Measurements from ENCODE around the gene CHAMP1.
"Not testable (repeated sequence)": the region's sequence is repeated elsewhere in the genome, so short reads cannot be mapped to it uniquely, and the experiment has no call there.

The CHAMP1 gene

DNA sequence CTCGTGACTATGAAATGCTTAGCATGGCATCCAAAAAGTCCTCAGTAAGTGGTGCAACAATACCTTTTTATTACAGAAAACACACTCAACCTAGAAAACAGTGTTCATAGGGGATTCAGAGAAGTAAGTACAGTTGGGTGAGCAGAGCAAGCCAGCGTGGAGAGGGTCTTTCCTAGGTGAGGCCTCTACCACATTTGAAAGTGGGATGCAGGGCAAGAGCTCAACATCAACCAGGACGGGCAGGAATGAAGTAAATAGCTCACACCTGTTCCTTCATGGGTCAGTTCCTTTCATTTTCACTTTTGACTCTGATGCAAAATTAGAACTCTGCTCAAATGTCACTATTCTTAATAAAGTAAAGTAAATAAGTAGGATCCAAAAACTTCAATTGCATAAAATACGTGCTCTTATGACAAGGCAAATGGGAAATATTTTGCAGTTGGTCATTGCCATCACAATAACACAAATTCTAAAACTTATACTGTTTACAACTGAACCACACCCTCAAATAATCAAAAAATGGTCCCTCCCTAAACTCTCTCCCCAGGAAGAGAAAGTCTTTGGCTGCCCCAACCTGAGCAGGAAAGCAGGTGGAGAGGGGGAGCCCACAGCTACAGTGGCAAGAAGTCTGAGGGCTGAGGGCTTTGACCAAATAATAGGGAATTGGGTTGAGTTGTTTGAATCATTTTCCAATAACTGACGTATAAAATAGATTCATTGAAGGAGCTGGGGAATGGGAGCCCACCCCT lies 20.2 kb downstream of the CHAMP1 start:
- no peak overlapping the region for H3K27ac ChIP-seq (ENCODE audit: low read depth, low read length)
- H3K36me3 ChIP-seq (ENCODE audit: control insufficient read depth, insufficient read depth, low read length) = no peaks in the 10 kb centered on the region
- H3K4me1 ChIP-seq (ENCODE audit: control insufficient read depth, insufficient read depth, low read length) = peaks cover 7% of the 10 kb centered on the region; the same call in 1 of the 2 replicates
- H3K9me3 ChIP-seq (ENCODE audit: control insufficient read depth, insufficient read depth, low read length) = no peaks in the 10 kb centered on the region
- no peak overlapping the region for H3K9ac ChIP-seq (ENCODE audit: low read depth, low read length)
- H3K4me3 ChIP-seq (ENCODE audit: low read depth, low read length) = no peak overlapping the region
- H3K27me3 ChIP-seq (ENCODE audit: control insufficient read depth, insufficient read depth, low read length) = no peaks in the 10 kb centered on the region

DNA sequence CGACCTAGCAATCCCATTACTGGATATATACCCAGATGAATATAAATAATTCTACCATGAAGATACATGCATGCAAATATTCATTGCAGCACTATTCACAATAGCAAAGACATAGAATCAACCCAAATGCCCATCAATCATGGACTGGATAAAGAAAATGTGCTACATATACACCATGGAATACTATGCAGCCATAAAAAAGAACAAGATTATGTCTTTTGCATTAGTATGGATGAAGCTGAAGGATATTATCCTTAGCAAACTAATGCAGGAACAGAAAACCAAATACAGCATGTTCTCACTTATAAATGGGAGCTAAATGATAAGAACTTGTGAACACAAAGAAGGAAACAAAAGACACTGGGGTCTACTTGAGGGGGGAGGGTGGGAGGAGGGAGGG lies 22.2 kb downstream of the CHAMP1 start:
- not testable (repeated sequence) for H3K27ac ChIP-seq (ENCODE audit: low read depth, low read length); H3K27me3 ChIP-seq (ENCODE audit: control insufficient read depth, insufficient read depth, low read length); H3K9me3 ChIP-seq (ENCODE audit: control insufficient read depth, insufficient read depth, low read length); H3K36me3 ChIP-seq (ENCODE audit: control insufficient read depth, insufficient read depth, low read length); H3K4me3 ChIP-seq (ENCODE audit: low read depth, low read length); H3K4me1 ChIP-seq (ENCODE audit: control insufficient read depth, insufficient read depth, low read length); H3K9ac ChIP-seq (ENCODE audit: low read depth, low read length)

DNA sequence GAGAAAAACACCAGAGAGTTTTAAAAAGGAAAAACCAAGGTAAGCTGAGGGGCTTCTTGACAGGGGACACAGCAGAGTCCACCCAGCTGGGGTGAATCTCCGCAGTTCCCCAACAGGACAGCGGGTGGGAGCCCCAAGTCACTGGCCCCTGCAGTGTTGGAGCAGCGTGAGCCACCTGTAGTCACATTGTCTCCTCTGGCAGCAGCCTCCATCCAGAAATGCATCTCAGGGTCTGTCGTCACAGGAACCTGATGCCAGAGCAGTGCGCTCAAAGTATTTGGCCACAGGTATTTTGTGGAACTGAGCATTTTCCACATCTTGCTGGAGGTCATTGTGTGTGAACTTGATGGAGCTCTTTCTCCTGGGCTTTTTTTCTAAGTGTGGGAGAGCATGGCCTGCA lies 24.7 kb downstream of the CHAMP1 start:
- Histone ChIP-seq H3K27me3 (ENCODE audit: control insufficient read depth, insufficient read depth, low read length) (no peaks in the 10 kb centered on the region), H3K36me3 (ENCODE audit: control insufficient read depth, insufficient read depth, low read length) (no peaks in the 10 kb centered on the region), H3K4me1 (ENCODE audit: control insufficient read depth, insufficient read depth, low read length) (peaks cover under 1% of the 10 kb centered on the region; the same call in 1 of the 2 replicates), H3K4me3 (ENCODE audit: low read depth, low read length) (no peak overlapping the region), H3K27ac (ENCODE audit: low read depth, low read length) (no peak overlapping the region), H3K9ac (ENCODE audit: low read depth, low read length) (no peak overlapping the region), H3K9me3 (ENCODE audit: control insufficient read depth, insufficient read depth, low read length) (no peaks in the 10 kb centered on the region)

DNA sequence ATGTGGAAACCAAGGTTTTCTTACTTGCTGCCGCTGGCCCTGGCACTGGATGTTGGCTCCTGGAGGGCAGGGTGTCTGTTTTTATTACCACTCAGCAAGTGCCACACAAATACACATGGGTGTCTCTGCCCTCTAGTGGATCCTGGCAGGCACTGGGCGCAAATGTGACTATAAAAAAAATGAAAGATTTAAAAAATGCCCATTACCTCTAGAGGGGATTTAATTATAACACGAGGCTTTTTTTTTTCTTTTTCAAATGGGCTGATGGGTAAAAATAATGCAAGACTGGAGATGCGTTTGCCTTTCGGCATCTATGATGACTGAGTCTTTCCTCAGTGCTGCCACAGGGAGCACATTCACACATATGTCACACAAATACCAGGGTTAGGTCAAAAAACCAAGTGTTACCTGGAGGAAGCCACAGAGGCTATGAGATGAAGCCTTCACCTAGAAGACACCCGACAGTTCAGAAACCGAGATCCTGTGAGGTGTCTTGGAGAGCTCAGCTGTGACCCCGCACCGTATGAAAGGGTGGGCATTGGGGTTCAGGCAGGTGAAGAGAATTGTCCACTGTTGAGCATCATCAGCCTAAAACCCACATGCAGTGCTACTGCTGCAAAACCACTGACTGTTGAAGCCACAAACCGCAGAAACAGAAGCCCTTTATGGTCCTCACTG lies 25.7 kb downstream of the CHAMP1 start:
- Histone ChIP-seq H3K9ac (ENCODE audit: low read depth, low read length) (no peak overlapping the region), H3K4me3 (ENCODE audit: low read depth, low read length) (no peak overlapping the region), H3K4me1 (ENCODE audit: control insufficient read depth, insufficient read depth, low read length) (no peaks in the 10 kb centered on the region), H3K27ac (ENCODE audit: low read depth, low read length) (no peak overlapping the region), H3K36me3 (ENCODE audit: control insufficient read depth, insufficient read depth, low read length) (no peaks in the 10 kb centered on the region), H3K27me3 (ENCODE audit: control insufficient read depth, insufficient read depth, low read length) (no peaks in the 10 kb centered on the region), H3K9me3 (ENCODE audit: control insufficient read depth, insufficient read depth, low read length) (no peaks in the 10 kb centered on the region)

DNA sequence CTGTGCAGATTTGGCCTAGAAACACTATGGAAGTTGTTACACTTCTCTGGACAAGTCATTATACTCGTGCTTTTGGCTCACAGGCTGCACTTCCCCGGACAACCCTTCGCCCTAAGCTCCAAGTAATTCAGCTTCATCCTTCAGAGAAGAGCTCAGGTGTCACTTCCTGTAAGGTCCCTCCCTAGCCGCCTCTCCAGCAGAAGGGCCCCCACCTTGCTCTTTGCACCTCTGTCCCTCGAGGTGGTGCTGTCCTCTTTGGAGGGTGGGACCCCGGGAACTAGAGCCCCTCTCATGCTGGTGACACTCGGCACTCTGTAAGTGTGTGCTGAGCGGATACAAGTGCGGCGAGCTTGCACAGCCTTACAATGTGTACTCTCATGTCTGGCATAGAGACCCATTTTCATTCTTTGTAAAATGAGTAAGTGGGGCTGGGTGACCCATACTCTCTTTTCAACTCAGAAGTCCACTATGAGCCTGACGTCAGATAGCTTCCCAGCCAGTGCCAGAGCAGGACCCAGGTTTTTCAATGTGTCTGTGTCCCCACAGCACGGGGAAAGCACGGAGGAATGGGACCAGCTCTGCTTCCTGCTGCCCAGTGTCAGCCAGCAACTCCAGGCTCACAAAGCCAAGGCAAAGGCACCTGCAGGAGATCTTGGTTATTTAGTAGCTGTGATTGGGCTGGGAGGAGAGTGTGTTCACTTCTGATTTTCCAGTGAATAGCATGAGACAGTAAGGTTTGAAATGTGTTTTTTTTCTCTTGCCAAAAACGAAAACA lies 26.9 kb downstream of the CHAMP1 start:
- Histone ChIP-seq H3K27me3 (ENCODE audit: control insufficient read depth, insufficient read depth, low read length) (no peaks in the 10 kb centered on the region), H3K4me1 (ENCODE audit: control insufficient read depth, insufficient read depth, low read length) (no peaks in the 10 kb centered on the region), H3K36me3 (ENCODE audit: control insufficient read depth, insufficient read depth, low read length) (no peaks in the 10 kb centered on the region), H3K9me3 (ENCODE audit: control insufficient read depth, insufficient read depth, low read length) (no peaks in the 10 kb centered on the region), H3K9ac (ENCODE audit: low read depth, low read length) (no peak overlapping the region), H3K27ac (ENCODE audit: low read depth, low read length) (no peak overlapping the region), H3K4me3 (ENCODE audit: low read depth, low read length) (no peak overlapping the region)

DNA sequence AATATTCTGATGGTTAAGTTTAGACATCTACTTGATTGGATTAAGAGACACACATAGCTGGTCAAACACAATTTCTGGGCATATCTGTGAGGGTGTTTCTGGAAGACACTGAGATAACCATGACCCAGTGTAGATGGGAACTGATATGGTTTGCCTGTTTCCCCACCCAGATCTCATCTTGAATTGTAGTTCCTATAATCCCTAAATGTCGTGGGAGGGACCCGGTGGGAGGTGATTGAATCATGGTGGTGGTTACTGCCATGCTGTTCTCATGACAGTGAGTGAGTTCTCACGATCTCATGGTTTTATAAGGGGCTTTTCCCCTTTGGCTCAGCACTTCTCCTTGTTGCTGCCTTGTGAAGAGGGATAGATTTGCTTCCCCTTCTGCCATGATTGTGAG lies 33.0 kb downstream of the CHAMP1 start:
- H3K4me3 ChIP-seq (ENCODE audit: low read depth, low read length); H3K27me3 ChIP-seq (ENCODE audit: control insufficient read depth, insufficient read depth, low read length); H3K9me3 ChIP-seq (ENCODE audit: control insufficient read depth, insufficient read depth, low read length); H3K27ac ChIP-seq (ENCODE audit: low read depth, low read length); H3K9ac ChIP-seq (ENCODE audit: low read depth, low read length); H3K4me1 ChIP-seq (ENCODE audit: control insufficient read depth, insufficient read depth, low read length); H3K36me3 ChIP-seq (ENCODE audit: control insufficient read depth, insufficient read depth, low read length): not testable (repeated sequence)

DNA sequence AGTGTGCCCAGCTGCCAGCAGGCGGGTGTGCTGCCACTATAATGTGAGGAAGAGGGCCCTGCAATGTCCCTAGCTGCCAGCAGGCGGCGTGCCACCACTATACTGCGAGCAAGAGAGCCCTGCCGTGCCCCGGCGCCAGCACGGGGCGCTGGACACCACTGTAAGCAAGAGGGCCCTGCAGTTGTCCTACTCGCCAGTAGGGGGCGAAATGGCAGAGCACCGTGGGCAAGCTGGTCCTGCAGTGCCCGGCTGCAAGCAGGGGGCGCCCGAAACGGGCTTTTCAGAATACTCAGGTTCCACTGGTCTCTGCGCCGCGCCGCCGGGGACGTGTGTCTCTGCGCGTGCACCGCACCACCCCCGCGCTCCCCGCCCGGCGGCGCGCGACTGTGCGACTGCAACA lies 38.5 kb downstream of the CHAMP1 start:
- not testable (repeated sequence) for H3K27me3 ChIP-seq (ENCODE audit: control insufficient read depth, insufficient read depth, low read length); H3K4me3 ChIP-seq (ENCODE audit: low read depth, low read length); H3K4me1 ChIP-seq (ENCODE audit: control insufficient read depth, insufficient read depth, low read length); H3K27ac ChIP-seq (ENCODE audit: low read depth, low read length); H3K9ac ChIP-seq (ENCODE audit: low read depth, low read length); H3K36me3 ChIP-seq (ENCODE audit: control insufficient read depth, insufficient read depth, low read length); H3K9me3 ChIP-seq (ENCODE audit: control insufficient read depth, insufficient read depth, low read length)

DNA sequence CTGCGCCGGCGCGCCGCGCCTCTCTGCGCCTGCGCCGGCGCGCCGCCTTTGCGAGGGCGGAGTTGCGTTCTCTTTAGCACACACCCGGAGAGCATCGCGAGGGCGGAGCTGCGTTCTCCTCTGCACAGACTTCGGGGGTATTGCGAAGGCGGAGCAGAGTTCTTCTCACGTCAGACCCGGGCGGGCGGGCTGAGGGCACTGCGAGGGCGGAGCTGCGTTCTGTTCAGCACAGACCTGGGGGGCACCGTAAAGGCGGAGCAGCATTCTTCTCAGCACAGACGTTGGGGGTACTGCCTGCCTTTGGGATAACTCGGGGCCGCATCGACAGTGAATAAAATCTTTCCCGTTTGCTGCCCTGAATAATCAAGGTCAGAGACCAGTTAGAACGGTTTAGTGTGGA lies 39.1 kb downstream of the CHAMP1 start:
- not testable (repeated sequence) for H3K9me3 ChIP-seq (ENCODE audit: control insufficient read depth, insufficient read depth, low read length); H3K27me3 ChIP-seq (ENCODE audit: control insufficient read depth, insufficient read depth, low read length); H3K4me1 ChIP-seq (ENCODE audit: control insufficient read depth, insufficient read depth, low read length); H3K9ac ChIP-seq (ENCODE audit: low read depth, low read length); H3K4me3 ChIP-seq (ENCODE audit: low read depth, low read length); H3K36me3 ChIP-seq (ENCODE audit: control insufficient read depth, insufficient read depth, low read length); H3K27ac ChIP-seq (ENCODE audit: low read depth, low read length)
